GM21526 (cell line): Measurements from ENCODE around the gene DRD4.
"Not testable (repeated sequence)": the region's sequence is repeated elsewhere in the genome, so short reads cannot be mapped to it uniquely, and the experiment has no call there.

Experiments used
- ATAC-seq: cut with Tn5 transposase; IDR thresholded peaks from one replicate; pipeline ENCODE4 v1.9.1; 2021; ENCODE audit warnings: moderate library complexity; ENCODE audit not compliant: unreplicated experiment, low FRiP score

Gene DRD4

GRCh38 chr11:665704-666281 lies 28.7 kb downstream of the DRD4 start:
- no peak for ATAC-seq

GRCh38 chr11:673866-674265 lies 36.8 kb downstream of the DRD4 start:
- ATAC-seq: no peak

GRCh38 chr11:674406-674805 lies 37.3 kb downstream of the DRD4 start:
- ATAC-seq: no peak

GRCh38 chr11:678297-678696 lies 41.2 kb downstream of the DRD4 start:
- ATAC-seq: no peak

GRCh38 chr11:679271-680207 lies 42.5 kb downstream of the DRD4 start:
- no peak for ATAC-seq

GRCh38 chr11:680476-680875 lies 43.4 kb downstream of the DRD4 start:
- no peak for ATAC-seq

GRCh38 chr11:680970-681369 lies 43.9 kb downstream of the DRD4 start:
- no peak for ATAC-seq

- ATAC-seq: no peak
These were observed 49.6 kb downstream of the DRD4 start for GRCh38 chr11:686451-687243.

- no peak for ATAC-seq
These were observed 50.7 kb downstream of the DRD4 start for GRCh38 chr11:687751-688150.

GRCh38 chr11:688681-689080 lies 51.6 kb downstream of the DRD4 start:
- ATAC-seq: no peak

GRCh38 chr11:689625-690024 lies 52.6 kb downstream of the DRD4 start:
- ATAC-seq: no peak

GRCh38 chr11:690244-690643 lies 53.2 kb downstream of the DRD4 start:
- ATAC-seq: not testable (repeated sequence)
